GM18517 (cell line): ENCODE measurements around the gene NCCRP1.

Source experiments
- ATAC-seq: cut with Tn5 transposase; IDR thresholded peaks from one replicate; pipeline ENCODE4 v1.9.1; 2021; ENCODE audit warnings: mild to moderate bottlenecking, moderate library complexity; ENCODE audit not compliant: unreplicated experiment

The NCCRP1 gene

GRCh38 chr19:39178296-39179006 is 18.3 kb upstream of the NCCRP1 start:
- no peak for ATAC-seq

DNA sequence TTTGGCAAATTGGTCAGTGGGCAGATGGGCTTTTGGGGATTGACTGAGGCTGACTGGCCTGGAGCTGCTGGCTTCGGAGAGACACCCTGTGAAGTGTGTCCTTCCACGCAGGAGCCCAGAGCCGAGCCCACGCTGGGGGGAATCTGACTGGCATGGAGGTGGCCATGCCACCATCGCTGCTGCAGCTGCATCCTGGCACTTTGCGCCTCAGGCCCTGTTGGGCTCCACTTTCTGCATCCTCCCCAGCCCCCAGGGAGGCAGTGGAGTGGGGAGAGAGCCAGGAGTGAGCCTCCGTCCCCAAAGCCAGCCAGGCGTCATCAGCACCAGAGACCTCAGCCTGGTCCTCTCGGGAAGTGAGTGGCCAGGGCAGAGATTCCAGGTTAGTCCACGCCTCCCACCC is 17.0 kb upstream of the NCCRP1 start:
- ATAC-seq: no peak

DNA sequence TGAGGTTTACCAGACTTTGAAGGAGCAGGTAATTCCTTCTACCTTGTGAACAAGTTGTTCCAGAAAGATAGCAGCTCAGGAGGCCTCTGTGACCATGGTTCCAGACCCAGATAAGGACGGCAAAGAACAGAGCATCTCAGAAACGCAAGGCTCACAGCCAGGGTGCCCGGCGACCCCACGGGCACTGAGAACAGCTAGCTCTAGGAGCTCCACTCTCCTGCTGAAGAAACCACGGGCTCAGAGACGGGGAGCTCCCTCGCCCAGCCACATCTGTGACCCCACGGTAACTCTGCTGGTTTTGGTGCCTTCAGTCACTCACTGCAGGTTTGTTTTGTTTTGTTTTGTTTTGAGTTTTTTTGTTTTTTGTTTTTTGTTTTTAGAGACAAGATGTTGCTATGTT is 16.0 kb upstream of the NCCRP1 start:
- no peak for ATAC-seq

DNA sequence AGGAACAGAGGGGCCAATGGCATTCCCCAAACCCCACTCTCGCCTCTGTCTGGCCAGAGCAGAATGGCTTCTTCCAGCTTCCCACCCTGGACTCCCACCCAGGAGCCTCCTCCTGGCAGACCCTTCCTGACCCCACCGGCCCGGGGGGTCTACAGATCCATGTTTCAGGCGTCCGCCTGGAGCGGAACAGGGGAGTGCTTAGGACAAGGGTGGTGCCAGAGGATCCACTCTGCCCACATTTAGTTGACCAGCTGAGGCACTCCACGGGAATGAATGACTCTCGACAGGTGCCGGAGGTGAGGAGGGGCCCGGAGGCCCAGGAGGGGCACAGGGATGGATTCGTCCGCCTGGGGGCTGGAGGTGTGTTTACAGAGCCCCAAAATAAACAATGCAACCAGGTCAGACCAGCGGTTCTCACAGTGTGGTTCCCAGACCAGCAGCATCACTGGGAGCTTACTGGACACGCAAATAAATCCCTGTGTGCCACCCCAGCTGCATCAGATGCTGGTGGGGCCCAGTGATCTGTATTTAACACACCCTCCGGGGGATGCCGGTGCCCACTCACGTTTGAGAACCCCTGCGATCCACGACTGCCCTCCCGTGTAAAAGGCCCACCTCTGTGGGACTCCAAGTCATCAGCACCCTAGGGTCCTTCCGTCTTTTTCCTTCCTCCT is 15.1 kb upstream of the NCCRP1 start:
- ATAC-seq: no peak

DNA sequence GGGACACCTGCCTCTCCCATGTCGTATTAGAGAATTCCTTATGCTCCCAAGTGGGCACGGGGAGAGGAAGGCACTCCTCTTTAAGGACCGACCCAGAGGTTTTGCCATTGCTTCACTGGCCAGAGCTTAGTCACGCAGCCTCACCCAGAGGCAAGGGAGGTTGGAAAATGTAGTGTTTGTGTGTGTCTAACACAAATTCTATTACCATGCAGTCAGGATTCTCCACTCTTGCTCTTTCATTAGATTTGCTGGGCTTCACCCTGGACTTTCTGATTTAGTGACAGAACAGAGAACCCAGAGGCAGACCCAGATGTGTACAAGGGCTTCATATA is 14.6 kb upstream of the NCCRP1 start:
- no peak for ATAC-seq

DNA sequence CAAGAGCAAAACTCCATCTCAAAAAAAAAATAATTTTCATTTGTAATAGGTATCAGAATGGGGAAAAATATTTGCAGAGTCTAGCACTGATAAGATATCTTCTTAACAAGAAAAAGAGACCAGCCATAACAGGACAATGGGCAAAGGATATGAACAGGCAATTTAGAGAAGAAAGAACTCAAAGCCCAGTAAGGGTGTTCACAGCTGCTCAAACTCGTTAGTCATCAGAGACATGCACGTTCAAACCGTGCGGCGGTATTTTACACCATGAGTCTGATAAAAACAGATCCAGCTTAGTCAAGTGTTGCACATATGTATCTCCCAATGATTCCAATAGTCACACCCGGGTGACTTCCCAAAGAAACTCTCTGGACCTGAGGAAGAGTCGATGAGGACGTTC is 13.7 kb upstream of the NCCRP1 start:
- no peak for ATAC-seq

DNA sequence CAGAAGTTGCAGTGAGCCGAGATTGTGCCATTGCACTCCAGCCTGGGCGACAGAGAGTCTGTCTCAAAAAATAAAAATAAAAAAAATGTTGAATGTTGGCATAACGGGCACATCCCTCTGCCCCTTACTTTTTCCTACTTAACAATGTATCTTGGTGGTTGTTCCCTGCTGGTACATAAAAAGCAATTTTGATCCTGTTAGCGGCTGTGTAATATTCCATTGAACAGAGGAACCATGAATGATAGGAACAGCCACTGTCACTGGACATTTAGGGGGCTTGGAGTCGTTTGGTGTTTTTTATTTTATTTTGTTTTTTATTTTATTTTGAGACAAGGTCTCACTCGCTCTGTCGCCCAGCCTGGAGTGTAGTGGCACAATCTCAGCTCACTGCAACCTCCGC is 10.4 kb upstream of the NCCRP1 start:
- ATAC-seq: no peak

GRCh38 chr19:39187552-39187943 is 9.2 kb upstream of the NCCRP1 start:
- no peak for ATAC-seq

- no peak for ATAC-seq
These were observed 7.8 kb upstream of the NCCRP1 start for GRCh38 chr19:39188960-39189359.

DNA sequence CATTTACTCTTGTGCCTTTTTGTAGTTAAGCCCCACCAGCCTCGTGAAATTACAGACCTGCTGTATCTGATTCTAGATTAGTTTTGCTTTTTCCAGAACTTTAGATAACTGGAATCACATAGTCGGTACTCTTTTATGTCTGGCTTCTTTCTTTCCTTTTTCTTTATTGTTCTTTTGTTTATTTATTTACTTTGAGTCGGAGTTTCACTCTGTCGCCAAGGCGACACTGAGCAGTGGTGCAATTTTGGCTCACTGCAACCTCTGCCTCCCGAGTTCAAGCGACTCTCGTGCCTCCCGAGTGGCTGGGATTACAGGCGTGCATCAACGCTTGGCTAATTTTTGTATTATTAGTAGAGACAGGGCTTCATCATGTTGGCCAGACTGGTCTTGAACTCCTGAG is 6.0 kb upstream of the NCCRP1 start:
- no peak for ATAC-seq

DNA sequence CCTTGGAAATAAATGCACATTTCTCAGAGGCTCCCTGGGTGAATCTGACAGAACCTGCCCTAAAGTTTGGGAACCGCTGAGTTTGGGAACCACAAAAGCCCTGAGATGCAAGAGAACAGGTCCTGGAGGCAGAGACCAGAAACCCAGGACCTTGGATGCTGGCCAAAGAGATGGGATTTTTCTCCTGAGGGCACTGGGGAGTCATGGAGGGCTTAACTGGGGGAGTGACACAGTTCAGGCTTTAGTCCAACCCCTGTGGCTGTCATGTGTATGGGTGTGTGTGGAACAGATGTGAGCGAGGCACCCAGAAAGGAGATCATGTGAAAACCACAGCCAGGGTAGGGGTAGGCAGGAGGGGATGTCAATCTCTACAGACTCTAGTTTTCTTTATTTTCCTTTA is 3.9 kb upstream of the NCCRP1 start:
- no peak for ATAC-seq

- ATAC-seq: no peak
These were observed 3.0 kb upstream of the NCCRP1 start for GRCh38 chr19:39193803-39194202.

DNA sequence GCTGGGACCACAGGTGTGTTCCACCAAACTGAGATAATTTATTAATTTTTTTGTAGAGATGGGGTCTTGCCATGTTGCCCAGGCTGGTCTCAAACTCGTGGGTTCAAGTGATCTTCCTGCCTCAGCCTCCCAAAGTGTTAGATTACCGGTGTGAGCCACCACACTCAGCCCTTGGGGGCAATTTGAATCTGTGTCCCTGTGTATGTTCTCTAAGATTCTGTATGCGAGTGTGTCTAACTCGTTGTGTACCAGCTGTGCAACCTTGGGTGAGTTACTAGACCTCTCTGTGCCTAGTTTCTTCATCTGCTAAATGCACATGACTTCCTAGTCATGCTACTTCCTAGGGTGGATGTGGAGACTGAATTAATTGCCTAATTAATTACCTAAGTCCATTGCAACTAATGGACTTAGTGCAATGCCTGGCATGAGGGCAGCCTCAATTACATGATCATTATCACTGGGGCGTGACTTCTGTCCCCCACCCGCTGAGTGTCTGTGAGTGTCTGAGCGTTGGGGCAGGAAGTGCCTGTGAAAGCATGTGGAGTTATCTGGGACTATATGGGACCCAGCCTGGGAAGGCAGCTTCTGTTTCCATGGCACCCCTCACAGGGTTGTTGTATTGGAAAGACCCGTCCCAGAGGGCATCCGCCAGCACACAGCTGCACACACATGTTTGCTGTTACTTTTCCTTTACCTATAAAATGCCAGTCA is 1.8 kb upstream of the NCCRP1 start:
- ATAC-seq: no peak

- ATAC-seq: no peak
These were observed 1.0 kb upstream of the NCCRP1 start for GRCh38 chr19:39195755-39196154.

DNA sequence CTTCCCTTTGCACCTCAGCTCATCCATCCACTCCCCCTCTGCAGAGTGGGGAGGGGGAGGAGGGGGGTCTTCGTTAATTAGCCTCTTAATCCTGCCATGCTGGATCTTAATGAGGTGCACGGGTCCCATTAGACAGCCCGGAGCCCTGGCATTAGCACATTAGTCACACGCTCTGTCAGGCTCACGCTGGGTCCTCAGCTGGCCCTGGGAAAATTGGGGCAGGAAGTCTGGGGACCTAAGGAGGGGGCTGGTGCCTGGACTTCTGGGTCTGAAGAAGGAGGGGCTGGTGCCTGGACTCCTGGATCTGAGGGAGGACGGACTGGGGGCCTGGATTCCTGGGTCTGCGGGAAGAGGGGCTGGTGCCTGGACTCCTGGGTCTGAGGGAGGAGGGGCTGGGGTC is 444 bp upstream of the NCCRP1 start:
- ATAC-seq: no peak

GRCh38 chr19:39197808-39198207 is 1.0 kb downstream of the NCCRP1 start:
- ATAC-seq: no peak

DNA sequence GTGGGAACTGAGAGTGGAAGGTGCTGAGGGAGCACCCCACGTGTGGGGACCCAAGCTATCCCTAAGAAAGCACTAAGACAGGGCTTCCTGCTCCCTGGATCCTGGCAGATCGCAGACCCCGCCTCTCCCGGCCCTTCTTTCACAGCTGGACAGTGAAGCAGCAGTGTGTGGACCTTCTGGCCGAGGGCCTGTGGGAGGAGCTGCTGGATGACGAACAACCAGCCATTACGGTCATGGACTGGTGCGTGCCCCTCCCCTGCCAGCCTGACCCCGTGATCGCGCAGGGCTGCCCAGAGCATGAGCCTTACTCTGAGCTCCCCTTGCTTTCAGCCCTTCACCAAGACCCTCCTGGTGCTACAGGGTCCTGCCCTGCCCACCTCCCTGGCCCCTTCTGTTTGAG is 2.3 kb downstream of the NCCRP1 start:
- ATAC-seq: no peak

DNA sequence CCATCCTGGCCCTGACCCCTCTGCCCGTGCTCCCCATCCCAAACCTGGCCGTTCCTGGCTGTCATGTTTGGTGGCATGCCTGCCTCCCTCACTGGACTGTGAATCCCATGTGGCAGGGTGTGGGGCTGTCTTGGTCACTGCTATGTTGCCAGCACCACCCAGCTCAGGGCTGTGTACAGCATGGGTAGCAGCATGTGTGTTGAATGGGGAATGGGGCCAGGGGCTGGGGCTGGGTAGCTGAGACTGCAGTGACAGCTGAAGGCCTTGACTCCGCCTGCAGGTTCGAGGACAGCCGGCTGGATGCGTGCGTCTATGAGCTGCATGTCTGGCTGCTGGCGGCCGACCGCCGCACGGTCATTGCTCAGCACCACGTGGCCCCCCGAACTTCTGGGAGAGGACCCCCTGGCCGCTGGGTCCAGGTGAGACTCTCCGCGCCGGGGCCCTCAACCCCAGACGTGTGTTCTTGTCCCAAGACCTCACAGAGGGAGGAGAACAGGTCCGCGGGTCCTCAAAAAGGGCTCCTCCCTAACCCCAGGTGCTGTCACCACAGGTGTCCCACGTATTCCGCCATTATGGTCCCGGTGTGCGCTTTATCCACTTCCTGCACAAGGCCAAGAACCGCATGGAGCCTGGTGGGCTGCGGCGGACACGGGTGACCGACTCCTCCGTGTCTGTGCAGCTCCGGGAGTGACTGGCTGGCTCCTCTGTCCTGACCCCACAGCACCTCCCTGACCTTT is 3.5 kb downstream of the NCCRP1 start:
- no peak for ATAC-seq

- no peak for ATAC-seq
These were observed 4.0 kb downstream of the NCCRP1 start for GRCh38 chr19:39200803-39201115.

GRCh38 chr19:39202998-39203355 is 6.2 kb downstream of the NCCRP1 start:
- ATAC-seq: no peak

GRCh38 chr19:39203372-39204341 is 6.9 kb downstream of the NCCRP1 start, which contains the start of gene SYCN:
TSS of gene SYCN (minus strand) at chr19:39204263. CDS start at chr19:39204254, 9 bp downstream.
- no peak for ATAC-seq
